ENCODE results near the gene SWI5.
"Not testable (repeated sequence)": the region's sequence is repeated elsewhere in the genome, so short reads cannot be mapped to it uniquely, and the experiment has no call there.

- TF ChIP-seq CTCF, POLR2A (IDR thresholded peaks at IDR 0.05): not testable (repeated sequence)
These were observed 3.3 kb downstream of the SWI5 start for GRCh38 chr9:128279088-128280073.

Measured in Peyer's patch (tissue), 4 donors.